GM03348 (cell line): ENCODE results near the gene KCNK3.

Experiments used
- DNase-seq: peaks from one replicate; pipeline ENCODE4 v3.0.0; 2012; ENCODE audit warnings: low spot score

KCNK3 gene

DNA sequence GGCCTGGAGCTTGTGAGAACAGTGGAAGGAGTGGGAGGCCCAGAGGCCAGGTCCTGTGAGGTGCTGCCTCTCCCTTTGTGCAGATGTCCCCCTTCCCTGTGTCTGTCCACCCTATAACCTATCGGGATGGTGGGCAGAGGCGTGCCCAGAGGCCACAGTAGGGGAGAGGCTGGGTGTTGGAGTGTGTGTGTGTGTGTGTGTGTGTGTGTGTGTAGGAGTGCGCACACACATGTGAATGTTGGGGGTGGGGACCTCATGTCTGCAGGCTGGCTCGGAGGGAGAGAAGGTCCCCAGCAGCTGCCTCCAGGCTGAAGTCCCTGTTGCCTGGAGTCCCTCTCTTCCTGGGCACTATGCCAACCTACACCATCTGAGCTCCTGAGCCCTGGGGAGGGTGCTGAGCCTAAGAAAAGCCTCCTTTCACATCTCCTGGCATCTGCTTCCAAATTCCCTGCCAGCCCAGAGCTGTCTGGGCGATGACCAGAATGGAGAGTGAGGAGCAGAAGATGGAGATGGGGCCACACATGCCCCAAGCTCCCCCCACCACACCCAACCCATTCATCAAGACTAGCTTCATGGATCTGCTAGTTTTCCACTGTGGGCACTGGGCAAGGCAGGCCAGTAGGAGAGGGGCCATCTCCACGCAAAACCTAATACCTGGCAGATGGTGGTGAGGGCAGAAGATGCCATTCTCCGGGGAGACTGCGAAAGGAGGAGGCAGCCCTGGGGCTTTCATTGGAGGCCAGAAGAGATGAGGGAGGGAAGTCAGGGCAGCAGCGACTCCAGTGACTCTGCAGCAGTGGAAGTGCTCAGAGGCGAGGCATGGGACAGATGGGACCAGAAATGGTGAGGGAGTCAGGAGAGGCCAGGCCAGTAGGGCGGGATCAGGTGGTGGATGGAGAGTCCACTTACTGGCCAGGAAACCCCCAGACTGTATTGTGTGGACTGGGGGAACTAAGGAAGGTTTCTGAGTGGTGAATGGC, 20.3 kb downstream of the KCNK3 start:
- DNase-seq = no peak

DNA sequence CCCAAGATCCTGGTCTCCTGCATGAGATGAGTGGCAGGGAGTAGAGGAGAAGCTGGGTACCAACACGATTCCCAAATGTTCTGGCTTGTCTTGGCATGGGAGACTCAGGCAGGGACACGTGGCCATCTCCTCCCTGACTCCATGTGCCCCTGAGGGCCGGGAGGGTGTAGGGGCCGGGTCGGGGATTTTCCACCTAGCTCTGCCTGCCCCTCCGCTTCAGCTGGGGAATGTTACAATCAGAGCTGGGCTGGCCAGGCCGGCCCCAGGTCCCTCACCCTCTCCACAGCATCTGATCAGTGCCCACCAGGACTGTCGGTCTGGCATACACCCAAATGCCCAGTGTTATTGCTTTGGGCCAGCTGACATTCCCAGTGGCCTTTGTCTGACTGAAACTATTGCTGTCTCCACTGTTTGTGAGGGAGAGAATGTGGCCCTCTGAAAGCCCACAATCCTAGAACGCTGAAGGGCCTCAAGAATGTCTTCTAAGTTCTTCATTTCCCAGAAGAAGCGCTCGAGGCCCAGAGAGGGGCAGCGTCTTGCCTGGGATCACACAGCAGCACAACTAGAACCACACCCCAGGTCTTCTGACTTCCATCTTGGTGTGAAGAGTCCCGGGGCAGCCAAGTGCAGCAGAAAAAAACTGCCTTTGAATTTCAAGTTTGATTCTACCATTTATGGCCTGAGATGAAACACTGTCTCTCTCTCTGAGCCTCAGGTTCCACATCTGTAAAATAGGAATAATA, 23.2 kb downstream of the KCNK3 start:
- DNase-seq = no peak

DNA sequence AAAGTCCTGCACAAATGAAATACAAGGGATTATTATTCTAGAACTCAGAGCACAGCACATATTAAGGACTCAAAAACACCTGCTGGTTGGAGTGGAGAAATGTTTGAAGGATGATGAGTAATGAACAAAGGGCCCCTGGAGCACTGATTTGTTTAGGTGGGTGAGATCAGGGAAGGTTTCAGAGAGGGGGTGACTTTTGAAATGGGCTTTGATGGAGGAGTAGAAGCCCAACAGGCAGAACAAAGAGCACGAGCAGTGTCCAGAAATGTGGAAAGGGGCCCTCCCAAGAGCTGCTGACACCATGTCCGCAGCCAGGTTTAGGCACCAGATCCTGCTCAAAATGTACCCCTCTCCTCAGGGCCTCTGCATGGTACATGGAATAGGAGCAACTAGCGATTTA, 23.8 kb downstream of the KCNK3 start:
- no peak for DNase-seq

DNA sequence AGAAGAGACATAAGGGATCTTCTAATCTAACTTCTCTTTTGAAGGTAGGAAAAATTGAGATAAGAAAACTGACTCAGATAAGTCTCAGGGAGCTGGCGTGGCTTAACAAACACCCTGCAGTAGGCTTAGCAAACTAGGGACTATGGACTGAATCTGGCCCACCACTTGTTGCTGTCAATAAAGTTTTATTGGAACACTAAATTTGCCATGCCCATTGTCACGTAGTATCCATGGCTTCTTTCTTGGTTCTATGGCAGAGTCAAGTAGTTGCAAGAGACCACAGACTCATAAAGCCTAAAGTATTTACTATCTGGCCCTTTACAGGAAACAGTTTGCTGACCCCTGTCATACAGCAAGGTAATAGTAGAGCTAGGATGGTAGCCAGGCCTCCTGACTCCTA, 24.2 kb downstream of the KCNK3 start:
- DNase-seq = no peak

DNA sequence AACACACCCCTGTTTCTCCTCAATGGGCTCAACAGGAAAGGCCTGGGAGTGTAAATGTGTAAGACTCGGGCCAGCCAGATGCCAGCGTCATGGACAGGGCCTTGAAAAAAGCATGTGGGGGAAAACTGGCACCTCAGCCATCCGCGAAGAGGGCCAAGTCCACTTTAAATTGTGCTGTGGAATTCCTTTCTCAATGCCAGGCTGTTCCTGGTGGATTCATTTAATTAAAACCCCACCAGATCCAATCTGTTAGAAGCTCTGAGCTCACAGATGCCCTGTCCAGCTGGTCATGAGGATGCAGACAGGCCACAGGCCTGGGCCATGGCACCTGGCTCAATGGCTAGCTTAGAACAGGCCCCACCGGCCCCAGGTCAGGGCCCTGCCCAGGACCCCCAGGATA, 24.8 kb downstream of the KCNK3 start:
- no peak for DNase-seq

- no peak for DNase-seq
Observed at GRCh38 chr2:26718949-26719686, 26.6 kb downstream of the KCNK3 start.

DNA sequence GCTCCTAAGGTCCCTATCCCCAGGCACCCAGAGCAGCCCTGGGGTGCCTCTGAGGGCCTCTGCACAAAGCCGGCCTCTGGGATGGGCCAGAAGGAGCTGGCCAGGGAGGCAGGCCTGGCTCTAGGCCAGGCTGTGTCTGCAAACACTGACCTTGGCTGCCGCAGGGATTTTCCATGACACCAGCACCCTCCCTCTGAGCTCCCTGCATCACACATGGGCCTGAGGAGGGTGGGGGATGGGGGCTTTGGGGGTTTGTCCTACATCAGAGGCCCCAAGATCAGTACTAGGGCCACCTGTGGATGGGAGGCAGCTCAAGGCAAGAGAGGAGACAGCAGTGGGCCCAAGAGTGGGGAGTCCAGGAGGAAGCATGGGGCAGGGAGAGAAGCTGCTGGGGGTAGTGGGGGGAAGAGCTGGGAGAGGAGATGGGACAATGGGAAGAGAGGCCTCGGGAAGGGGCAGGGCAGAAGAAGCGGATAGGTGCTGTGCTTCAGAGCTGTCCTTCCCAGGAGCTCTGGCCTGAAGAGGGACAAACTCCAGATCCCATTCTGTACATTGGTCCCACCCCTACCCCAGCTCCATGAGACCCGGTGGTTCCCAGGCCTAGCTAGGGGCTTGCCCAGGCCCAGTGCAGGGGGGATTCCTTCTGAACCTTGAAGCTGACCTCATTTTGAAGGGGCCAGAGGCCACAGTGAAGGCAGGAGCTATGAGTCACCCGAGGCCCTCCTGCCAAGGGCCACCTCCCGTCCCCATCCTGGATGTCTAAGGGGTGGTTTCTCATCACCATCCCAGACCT, 28.0 kb downstream of the KCNK3 start:
- DNase-seq = peak; percentile 76

DNA sequence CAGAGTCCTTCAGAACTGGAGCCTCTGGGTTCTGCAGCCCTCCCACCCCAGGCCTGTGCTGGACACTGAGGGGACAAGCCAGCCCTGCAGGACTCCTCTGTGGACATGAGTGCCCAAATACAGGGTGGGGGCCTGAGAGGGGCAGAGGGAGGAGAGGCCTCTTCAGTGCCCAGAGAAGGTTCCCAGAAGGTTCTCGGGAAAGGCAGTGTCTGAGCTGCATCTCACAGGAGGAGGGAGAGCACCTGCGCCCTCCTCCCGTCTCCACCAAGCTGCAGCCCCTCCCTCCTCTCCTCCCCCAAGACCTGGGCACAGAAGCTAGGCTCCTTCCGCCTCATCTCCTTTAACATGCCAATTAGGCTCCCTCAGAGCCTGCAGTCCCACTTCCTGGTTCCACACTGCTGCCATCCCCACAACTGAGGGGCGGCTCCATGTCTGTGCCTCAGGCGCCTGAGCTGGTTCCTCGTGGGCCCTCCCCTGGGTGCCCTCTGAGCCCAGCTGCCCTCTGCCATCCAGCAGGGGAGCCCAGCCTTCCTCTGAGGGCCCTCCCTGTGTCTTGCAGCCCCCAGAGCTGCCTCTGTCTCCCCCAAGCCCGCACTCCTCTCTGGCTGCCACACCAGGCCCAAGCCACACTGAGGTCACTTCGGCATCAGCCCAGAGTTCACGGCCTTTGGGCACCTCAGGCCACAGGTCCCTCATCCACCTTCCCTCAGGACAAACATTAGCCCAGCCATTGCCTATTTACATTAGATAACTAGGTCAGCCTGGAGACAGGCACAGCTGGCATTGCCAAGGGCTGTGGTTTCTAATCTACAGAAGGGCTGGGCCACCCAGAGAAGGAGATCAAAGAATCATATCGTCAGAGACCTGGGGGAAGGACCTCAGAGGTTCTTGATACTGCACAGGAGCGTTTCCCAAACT, 28.9 kb downstream of the KCNK3 start:
- no peak for DNase-seq

GRCh38 chr2:26722328-26722727, 29.8 kb downstream of the KCNK3 start:
- DNase-seq = no peak

- no peak for DNase-seq
Observed at GRCh38 chr2:26722911-26723310, 30.4 kb downstream of the KCNK3 start.

DNA sequence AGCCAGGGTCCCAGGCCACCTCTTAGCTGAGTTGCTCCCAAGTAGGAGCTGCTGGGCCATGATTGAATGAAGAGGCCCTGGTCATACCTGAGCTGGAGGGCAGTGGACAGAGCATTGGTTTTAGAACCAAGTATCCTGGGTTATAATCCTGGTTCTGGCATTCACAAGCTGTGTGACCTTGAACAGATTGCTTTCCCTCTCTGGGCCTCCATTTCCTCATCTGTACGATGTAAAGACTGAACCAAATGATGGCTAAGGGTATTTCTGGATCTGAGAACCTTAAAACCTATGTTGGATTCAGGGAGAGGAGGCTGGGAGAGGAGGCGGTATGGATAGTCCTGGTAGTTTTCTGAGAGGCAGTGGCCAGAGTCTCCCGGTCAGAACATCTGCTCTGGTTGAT, 31.0 kb downstream of the KCNK3 start:
- DNase-seq = no peak

DNA sequence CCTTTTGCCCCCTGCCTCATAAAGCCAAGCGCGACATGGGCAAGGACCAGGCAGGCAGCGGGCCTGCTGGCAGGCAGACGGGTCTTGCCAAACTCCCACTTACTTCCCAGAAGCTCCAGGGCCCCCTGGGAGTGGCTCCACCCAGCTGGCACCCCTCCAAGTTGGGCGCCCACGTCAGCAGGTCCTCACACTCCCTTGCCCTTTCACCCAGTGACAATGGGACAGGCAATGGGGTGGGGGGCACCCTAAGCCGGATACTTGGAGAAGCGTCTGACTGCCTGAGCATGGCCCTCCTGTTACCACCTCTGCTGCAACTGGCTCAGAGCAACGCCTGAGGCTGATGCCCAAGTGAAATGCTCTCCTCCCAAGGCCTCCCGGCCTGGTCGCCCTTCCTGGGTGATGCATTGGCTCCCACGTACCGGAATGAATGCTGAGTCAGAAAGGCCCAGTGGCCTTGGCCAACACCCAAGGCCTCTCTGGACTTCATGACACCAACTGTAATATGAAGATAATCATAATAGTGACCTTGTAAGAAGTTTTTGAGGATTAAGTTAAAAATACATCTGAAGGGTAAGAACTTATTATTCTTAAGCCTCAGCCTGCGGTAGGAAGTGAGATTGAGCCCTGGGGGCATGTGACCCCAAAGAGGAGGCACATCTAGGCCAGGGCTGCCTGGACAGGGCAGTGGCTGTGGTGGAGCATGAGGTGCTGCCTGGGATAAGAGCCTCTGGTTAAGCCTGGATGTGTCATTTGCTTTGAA, 31.6 kb downstream of the KCNK3 start:
- DNase-seq = peak; percentile 79

DNA sequence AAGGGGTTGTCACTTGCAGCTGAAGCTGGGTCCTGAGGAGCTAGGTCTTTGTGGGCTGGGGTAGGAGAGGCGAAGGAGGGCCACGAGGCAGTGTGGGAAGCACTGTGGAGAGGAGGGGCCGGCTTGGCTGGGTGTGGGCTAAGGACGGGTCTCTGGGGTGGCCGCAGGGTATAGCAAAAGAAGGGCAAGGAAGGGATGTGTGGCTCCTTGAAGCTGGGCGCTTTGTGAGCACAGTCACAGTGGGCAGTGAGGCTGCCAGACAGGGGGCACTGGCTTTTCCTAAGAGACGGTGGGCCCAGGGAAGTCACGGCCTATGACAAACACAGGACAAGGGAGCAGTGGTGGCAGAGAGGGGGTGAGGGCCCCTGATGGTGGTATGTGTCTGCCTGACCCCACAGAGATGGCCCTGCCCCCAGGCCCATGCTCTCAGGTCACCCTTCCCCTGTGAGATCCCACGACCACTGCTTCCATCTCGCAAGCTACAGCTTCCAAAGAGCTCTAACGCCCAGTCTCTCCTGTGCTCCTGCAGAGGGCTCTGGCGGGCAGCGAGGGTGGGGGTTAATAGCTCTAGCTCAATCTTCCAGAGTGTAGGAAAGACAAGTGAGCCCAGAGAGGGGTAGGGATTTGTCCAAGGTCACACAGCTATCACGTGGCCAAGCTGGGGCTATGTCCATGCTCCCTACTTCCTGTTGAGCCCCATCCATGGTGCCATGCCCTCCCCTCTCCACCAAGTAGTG, 32.4 kb downstream of the KCNK3 start:
- no peak for DNase-seq

- no peak for DNase-seq
Observed at GRCh38 chr2:26725521-26725820, 32.9 kb downstream of the KCNK3 start.

DNA sequence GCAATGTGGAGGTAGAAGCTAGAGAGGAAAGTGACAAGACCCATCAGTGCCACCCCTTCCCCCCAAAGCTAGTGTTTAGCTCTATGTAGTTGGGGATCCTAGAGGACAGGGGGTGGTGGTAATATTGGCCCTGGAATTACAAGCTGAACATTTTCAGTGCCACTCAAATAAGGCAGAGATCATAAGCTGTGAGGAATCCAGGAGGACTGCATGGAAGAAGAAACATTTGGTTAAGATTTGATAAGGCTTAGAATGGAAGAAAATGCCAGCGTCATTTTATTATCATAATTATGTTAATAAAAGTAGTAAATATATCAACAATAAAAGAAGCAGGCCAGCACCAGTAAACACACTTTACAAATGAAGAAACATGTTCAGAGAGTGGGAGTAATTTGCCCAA, 33.7 kb downstream of the KCNK3 start:
- DNase-seq = no peak

DNA sequence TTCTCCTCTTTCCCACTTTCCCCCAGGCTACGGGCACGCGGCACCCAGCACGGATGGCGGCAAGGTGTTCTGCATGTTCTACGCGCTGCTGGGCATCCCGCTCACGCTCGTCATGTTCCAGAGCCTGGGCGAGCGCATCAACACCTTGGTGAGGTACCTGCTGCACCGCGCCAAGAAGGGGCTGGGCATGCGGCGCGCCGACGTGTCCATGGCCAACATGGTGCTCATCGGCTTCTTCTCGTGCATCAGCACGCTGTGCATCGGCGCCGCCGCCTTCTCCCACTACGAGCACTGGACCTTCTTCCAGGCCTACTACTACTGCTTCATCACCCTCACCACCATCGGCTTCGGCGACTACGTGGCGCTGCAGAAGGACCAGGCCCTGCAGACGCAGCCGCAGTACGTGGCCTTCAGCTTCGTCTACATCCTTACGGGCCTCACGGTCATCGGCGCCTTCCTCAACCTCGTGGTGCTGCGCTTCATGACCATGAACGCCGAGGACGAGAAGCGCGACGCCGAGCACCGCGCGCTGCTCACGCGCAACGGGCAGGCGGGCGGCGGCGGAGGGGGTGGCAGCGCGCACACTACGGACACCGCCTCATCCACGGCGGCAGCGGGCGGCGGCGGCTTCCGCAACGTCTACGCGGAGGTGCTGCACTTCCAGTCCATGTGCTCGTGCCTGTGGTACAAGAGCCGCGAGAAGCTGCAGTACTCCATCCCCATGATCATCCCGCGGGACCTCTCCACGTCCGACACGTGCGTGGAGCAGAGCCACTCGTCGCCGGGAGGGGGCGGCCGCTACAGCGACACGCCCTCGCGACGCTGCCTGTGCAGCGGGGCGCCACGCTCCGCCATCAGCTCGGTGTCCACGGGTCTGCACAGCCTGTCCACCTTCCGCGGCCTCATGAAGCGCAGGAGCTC, 35.4 kb downstream of the KCNK3 start:
- peak; percentile 65 for DNase-seq

GRCh38 chr2:26729311-26729710, 36.8 kb downstream of the KCNK3 start:
- DNase-seq = no peak
